ENCODE data around the gene STUM. TPM values are rescaled to one million over a fixed set of nuclear protein-coding genes. Genes with fewer than 3 reads are reported as not detected.

Gene STUM
- polyA plus RNA-seq, 1 of the 3 experiments (the other 2 are of a cell fraction), result not detected

GRCh38 chr1:226579781-226580323, 31.3 kb downstream of the STUM start:
- WGBS (ENCODE audit: low lambda C conversion rate), result 61% methylated on average over 6 of the region's 6 CpGs
- peaks cover 0 to 6% of the 10 kb centered on the region in 2 experiments; a peak in 1 of 4 replicates for H3K4me1 ChIP-seq (ENCODE audit: control insufficient read depth in 1 of 2, insufficient read depth in 2 of 2, low read depth in 1 of 2, low read length in 1 of 2)
- H3K27ac ChIP-seq (ENCODE audit: low read depth in 2 of 2, low read length in 1 of 2), result no peak overlapping the region
- H2AFZ ChIP-seq (ENCODE audit: low read depth), result no peak overlapping the region
- POLR2A ChIA-PET, result interaction anchor here (1.8 kb wide), 1 partner anchor 11 kb away, joined by 5 read pairs; no protein-coding TSS in a partner anchor
- no peak for DNase-seq
- no peaks in the 10 kb centered on the region for H3K27me3 ChIP-seq (ENCODE audit: insufficient read depth)
- no peaks in the 10 kb centered on the region for H3F3A ChIP-seq (replicated peaks; ENCODE audit: insufficient read depth)
- no peaks in the 10 kb centered on the region for H3K79me2 ChIP-seq (ENCODE audit: insufficient read depth)
- no peak overlapping the region for H3K4me2 ChIP-seq
- H4K20me1 ChIP-seq (ENCODE audit: insufficient read depth), result no peaks in the 10 kb centered on the region
- H3K9ac ChIP-seq, result no peak overlapping the region
- CTCF ChIA-PET, result interaction anchor here (1.2 to 3.5 kb wide), 2 partner anchors 29 to 30 kb away, joined by 4 to 12 read pairs; partner anchors contain the start of gene STUM
- no peaks in the 10 kb centered on the region for H3K36me3 ChIP-seq (replicated peaks in 1 of 2; ENCODE audit: control insufficient read depth in 1 of 2, insufficient read depth in 2 of 2, low read length in 1 of 2)
- H3K9me2 ChIP-seq, result no peaks in the 10 kb centered on the region
- no peak overlapping the region for H3K4me3 ChIP-seq (ENCODE audit: low read depth in 2 of 2, low read length in 1 of 2)
- H3K9me3 ChIP-seq, result no peaks in the 10 kb centered on the region
- TF ChIP-seq REST (IDR thresholded peaks at IDR 0.05; ENCODE audit: low read depth, low read length), result no peak
- TF ChIP-seq SIN3A (IDR thresholded peaks at IDR 0.05; ENCODE audit: borderline replicate concordance, low read depth, low read length), result no peak
- TF ChIP-seq GATA2 (CRISPR knock-in tag; IDR thresholded peaks at IDR 0.05), result no peak
- TF ChIP-seq USF1 (IDR thresholded peaks at IDR 0.05; ENCODE audit: borderline replicate concordance, low read depth), result no peak
- no peak for TF ChIP-seq MEF2A (IDR thresholded peaks at IDR 0.05; ENCODE audit: borderline replicate concordance, low read depth)
- no peak for TF ChIP-seq SMC3 (IDR thresholded peaks at IDR 0.05; ENCODE audit: low read depth, low read length)
- TF ChIP-seq PBX3 (IDR thresholded peaks at IDR 0.05), result no peak
- no peak for TF ChIP-seq FOSL2 (IDR thresholded peaks at IDR 0.05; ENCODE audit: borderline replicate concordance, low read depth)
- no peak for TF ChIP-seq USF2 (IDR thresholded peaks at IDR 0.05; ENCODE audit: borderline replicate concordance, low read depth, low read length)
- TF ChIP-seq NFIC (IDR thresholded peaks at IDR 0.05; ENCODE audit: borderline replicate concordance), result no peak
- TF ChIP-seq RFX5 (IDR thresholded peaks at IDR 0.05; ENCODE audit: low read length), result no peak
- TF ChIP-seq TCF12 (IDR thresholded peaks at IDR 0.05), result no peak
- TF ChIP-seq MXI1 (IDR thresholded peaks at IDR 0.05; ENCODE audit: low read depth, low read length), result no peak
- TF ChIP-seq EP300 (IDR thresholded peaks at IDR 0.05; ENCODE audit: borderline replicate concordance in 1 of 2, low read depth in 1 of 2, low read length in 1 of 2), result no peak
